ENCODE data around the gene PLD3.
"Not testable (repeated sequence)": the region's sequence is repeated elsewhere in the genome, so short reads cannot be mapped to it uniquely, and the experiment has no call there.

Gene PLD3

GRCh38 chr19:40321566-40322270 lies 26.8 kb upstream of the PLD3 start:
- Histone ChIP-seq H3K9me3 (ENCODE audit: control insufficient read depth, insufficient read depth, low read length) (no peaks in the 10 kb centered on the region), H3K9ac (ENCODE audit: low read depth, low read length) (no peak overlapping the region), H3K4me1 (ENCODE audit: insufficient read depth, low read length) (no peaks in the 10 kb centered on the region), H3K36me3 (ENCODE audit: insufficient read depth, low read length) (peaks cover 5% of the 10 kb centered on the region)

GRCh38 chr19:40322271-40322610 lies 26.3 kb upstream of the PLD3 start:
- H3K9me3 ChIP-seq (ENCODE audit: control insufficient read depth, insufficient read depth, low read length): no peaks in the 10 kb centered on the region
- no peak overlapping the region for H3K9ac ChIP-seq (ENCODE audit: low read depth, low read length)
- no peaks in the 10 kb centered on the region for H3K4me1 ChIP-seq (ENCODE audit: insufficient read depth, low read length)
- peaks cover 5% of the 10 kb centered on the region for H3K36me3 ChIP-seq (ENCODE audit: insufficient read depth, low read length)

- H3K36me3 ChIP-seq (ENCODE audit: insufficient read depth, low read length): peaks cover 5% of the 10 kb centered on the region
- no peaks in the 10 kb centered on the region for H3K4me1 ChIP-seq (ENCODE audit: insufficient read depth, low read length)
- no peak overlapping the region for H3K9ac ChIP-seq (ENCODE audit: low read depth, low read length)
- no peaks in the 10 kb centered on the region for H3K9me3 ChIP-seq (ENCODE audit: control insufficient read depth, insufficient read depth, low read length)
Observed at GRCh38 chr19:40322951-40323615, 25.4 kb upstream of the PLD3 start.

GRCh38 chr19:40323705-40324104 lies 24.8 kb upstream of the PLD3 start:
- Histone ChIP-seq H3K36me3 (ENCODE audit: insufficient read depth, low read length) (peaks cover 5% of the 10 kb centered on the region), H3K9me3 (ENCODE audit: control insufficient read depth, insufficient read depth, low read length) (no peaks in the 10 kb centered on the region), H3K4me1 (ENCODE audit: insufficient read depth, low read length) (no peaks in the 10 kb centered on the region), H3K9ac (ENCODE audit: low read depth, low read length) (no peak overlapping the region)

DNA sequence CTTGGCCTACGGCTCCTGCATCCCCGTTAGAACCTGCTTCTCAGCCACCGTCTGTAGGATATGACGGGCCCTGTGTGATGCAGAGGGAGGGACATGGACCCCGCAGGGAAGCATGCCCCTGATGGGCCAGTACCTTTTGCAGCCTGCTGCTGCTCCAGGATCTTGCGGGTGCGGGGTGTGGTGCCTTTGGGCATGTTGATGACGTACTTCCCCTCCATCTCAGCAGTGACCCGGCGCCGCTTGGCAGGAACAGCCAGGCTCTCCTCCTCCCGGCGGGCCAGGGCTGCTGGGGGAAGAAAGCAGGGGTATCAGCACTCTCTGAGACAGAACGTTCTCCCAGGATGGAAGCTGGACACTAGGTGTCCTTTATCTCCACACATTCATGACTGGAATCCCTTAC lies 22.3 kb upstream of the PLD3 start:
- Histone ChIP-seq H3K9ac (ENCODE audit: low read depth, low read length) (no peak overlapping the region), H3K36me3 (ENCODE audit: insufficient read depth, low read length) (peaks cover 5% of the 10 kb centered on the region), H3K9me3 (ENCODE audit: control insufficient read depth, insufficient read depth, low read length) (no peaks in the 10 kb centered on the region), H3K4me1 (ENCODE audit: insufficient read depth, low read length) (no peaks in the 10 kb centered on the region)

DNA sequence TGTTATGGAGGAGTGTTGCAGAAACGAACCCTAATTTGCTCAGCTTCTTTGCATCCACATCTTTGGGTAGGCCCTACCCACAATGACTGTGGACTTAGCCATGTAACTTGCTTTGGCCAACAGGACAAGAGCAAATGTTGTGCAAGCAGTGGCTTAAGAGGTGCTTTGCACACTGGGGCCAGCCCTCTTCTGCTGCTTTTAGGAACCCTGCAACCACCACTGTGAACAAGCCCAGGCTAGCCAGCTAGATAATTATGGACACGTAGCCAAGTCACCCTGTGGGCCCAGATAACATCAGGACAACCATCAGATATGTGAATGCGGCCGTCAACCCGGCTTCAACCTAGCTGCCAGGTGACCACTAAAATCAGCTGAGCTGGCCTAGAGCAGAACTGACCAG lies 17.4 kb upstream of the PLD3 start:
- Histone ChIP-seq H3K9ac (ENCODE audit: low read depth, low read length) (no peak overlapping the region), H3K4me1 (ENCODE audit: insufficient read depth, low read length) (no peaks in the 10 kb centered on the region), H3K9me3 (ENCODE audit: control insufficient read depth, insufficient read depth, low read length) (no peaks in the 10 kb centered on the region), H3K36me3 (ENCODE audit: insufficient read depth, low read length) (peaks cover 10% of the 10 kb centered on the region; the same call in 1 of the 2 replicates)

- Histone ChIP-seq H3K36me3 (ENCODE audit: insufficient read depth, low read length) (0 out of 2 replicates have a peak, but pooled peaks cover 5% of the 10 kb centered on the region), H3K9ac (ENCODE audit: low read depth, low read length) (no peak overlapping the region), H3K9me3 (ENCODE audit: control insufficient read depth, insufficient read depth, low read length) (no peaks in the 10 kb centered on the region), H3K4me1 (ENCODE audit: insufficient read depth, low read length) (no peaks in the 10 kb centered on the region)
Observed at GRCh38 chr19:40332669-40333068, 15.8 kb upstream of the PLD3 start.

DNA sequence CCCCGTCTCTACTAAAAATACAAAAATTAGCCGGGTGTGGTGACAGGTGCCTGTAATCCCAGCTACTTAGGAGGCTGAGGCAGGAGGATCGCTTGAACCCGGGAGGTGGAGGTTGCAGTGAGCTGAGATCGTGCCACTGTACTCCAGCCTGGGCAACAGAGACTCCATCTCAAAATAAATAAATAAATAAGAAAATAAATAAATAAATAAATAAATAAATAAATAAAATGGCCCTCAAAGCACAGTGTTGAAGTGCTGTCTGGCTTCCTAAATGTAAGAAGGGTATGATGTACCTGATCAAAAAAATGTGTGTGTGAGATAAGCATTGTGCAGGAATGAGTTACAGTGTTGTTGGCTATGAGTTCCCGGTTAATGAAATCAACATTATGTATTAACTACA lies 15.4 kb upstream of the PLD3 start:
- H3K9ac ChIP-seq (ENCODE audit: low read depth, low read length); H3K9me3 ChIP-seq (ENCODE audit: control insufficient read depth, insufficient read depth, low read length); H3K4me1 ChIP-seq (ENCODE audit: insufficient read depth, low read length); H3K36me3 ChIP-seq (ENCODE audit: insufficient read depth, low read length): not testable (repeated sequence)

DNA sequence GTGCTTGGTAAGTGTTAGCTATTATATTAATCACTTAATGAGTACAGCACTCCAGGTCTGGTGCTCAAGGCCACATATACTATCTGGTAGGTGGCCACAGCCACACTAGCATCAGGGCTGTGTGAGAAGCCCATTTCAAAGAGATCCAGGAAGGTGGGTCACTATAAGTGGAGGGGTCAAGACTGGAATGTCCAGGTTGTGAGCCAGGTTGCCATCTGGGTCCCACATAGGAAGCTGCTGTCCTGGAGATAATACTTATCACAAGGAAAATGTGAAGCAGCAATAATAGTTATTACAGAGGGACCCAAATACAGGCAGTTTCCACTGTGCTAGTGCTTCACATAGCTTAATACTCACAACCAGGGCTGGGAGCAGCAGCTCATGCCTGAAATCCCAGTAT lies 13.4 kb upstream of the PLD3 start:
- H3K36me3 ChIP-seq (ENCODE audit: insufficient read depth, low read length): 0 out of 2 replicates have a peak, but pooled peaks cover 5% of the 10 kb centered on the region
- no peaks in the 10 kb centered on the region for H3K9me3 ChIP-seq (ENCODE audit: control insufficient read depth, insufficient read depth, low read length)
- H3K4me1 ChIP-seq (ENCODE audit: insufficient read depth, low read length): no peaks in the 10 kb centered on the region
- H3K9ac ChIP-seq (ENCODE audit: low read depth, low read length): no peak overlapping the region

GRCh38 chr19:40335855-40336600 lies 12.5 kb upstream of the PLD3 start:
- Histone ChIP-seq H3K9ac (ENCODE audit: low read depth, low read length) (no peak overlapping the region), H3K9me3 (ENCODE audit: control insufficient read depth, insufficient read depth, low read length) (no peaks in the 10 kb centered on the region), H3K4me1 (ENCODE audit: insufficient read depth, low read length) (no peaks in the 10 kb centered on the region), H3K36me3 (ENCODE audit: insufficient read depth, low read length) (0 out of 2 replicates have a peak, but pooled peaks cover 5% of the 10 kb centered on the region)

DNA sequence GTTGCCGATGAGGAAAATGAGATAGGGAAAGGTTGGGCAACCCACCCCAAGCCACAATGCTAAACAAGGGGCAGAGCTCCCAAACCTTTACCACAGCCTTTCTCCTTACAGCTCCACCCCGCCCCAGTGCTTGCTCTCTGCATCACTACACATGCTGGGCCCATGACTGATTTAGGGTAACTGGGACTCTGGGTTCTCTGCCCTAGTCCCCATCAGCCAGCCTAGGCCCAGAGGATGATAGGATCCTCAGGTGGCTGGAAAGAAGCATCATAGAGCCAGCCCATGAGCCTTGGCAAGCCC lies 11.9 kb upstream of the PLD3 start:
- H3K4me1 ChIP-seq (ENCODE audit: insufficient read depth, low read length): no peaks in the 10 kb centered on the region
- 0 out of 2 replicates have a peak, but pooled peaks cover 5% of the 10 kb centered on the region for H3K36me3 ChIP-seq (ENCODE audit: insufficient read depth, low read length)
- no peak overlapping the region for H3K9ac ChIP-seq (ENCODE audit: low read depth, low read length)
- H3K9me3 ChIP-seq (ENCODE audit: control insufficient read depth, insufficient read depth, low read length): no peaks in the 10 kb centered on the region

GRCh38 chr19:40337107-40337506 lies 11.4 kb upstream of the PLD3 start:
- Histone ChIP-seq H3K4me1 (ENCODE audit: insufficient read depth, low read length) (no peaks in the 10 kb centered on the region), H3K36me3 (ENCODE audit: insufficient read depth, low read length) (0 out of 2 replicates have a peak, but pooled peaks cover 5% of the 10 kb centered on the region), H3K9me3 (ENCODE audit: control insufficient read depth, insufficient read depth, low read length) (no peaks in the 10 kb centered on the region), H3K9ac (ENCODE audit: low read depth, low read length) (no peak overlapping the region)

- H3K9ac ChIP-seq (ENCODE audit: low read depth, low read length): no peak overlapping the region
- no peaks in the 10 kb centered on the region for H3K9me3 ChIP-seq (ENCODE audit: control insufficient read depth, insufficient read depth, low read length)
- H3K4me1 ChIP-seq (ENCODE audit: insufficient read depth, low read length): no peaks in the 10 kb centered on the region
- 0 out of 2 replicates have a peak, but pooled peaks cover 5% of the 10 kb centered on the region for H3K36me3 ChIP-seq (ENCODE audit: insufficient read depth, low read length)
Observed at GRCh38 chr19:40337594-40337993, 10.9 kb upstream of the PLD3 start.

GRCh38 chr19:40339018-40339728 lies 9.3 kb upstream of the PLD3 start:
- H3K9ac ChIP-seq (ENCODE audit: low read depth, low read length): no peak overlapping the region
- no peaks in the 10 kb centered on the region for H3K36me3 ChIP-seq (ENCODE audit: insufficient read depth, low read length)
- H3K9me3 ChIP-seq (ENCODE audit: control insufficient read depth, insufficient read depth, low read length): no peaks in the 10 kb centered on the region

More at GRCh38 chr19:40339018-40339728, 9.3 kb upstream of the PLD3 start:
- no peaks in the 10 kb centered on the region for H3K4me1 ChIP-seq (ENCODE audit: insufficient read depth, low read length)
